DOHH2 (cell line): ENCODE data around the gene TOGARAM1.

Experiments
- H3F3A ChIP-seq: fragments of 200-600 bp; sonication (generic), shearing (Covaris generic); 2 replicates; pipeline ENCODE4 v1.6.0; 2016; ENCODE audit warnings: antibody characterized with exemption, mild to moderate bottlenecking; ENCODE audit not compliant: control insufficient read depth, insufficient read depth
- H3K27ac ChIP-seq: fragments of 200-600 bp; sonication (generic); 2 replicates; pipeline ENCODE4 v1.5.1; 2014; ENCODE audit warnings: low read depth, mild to moderate bottlenecking, low read length, moderate library complexity
- H3K27me3 ChIP-seq: fragments of 200-600 bp; sonication (generic); 2 replicates; pipeline ENCODE4 v1.6.1; 2014; ENCODE audit warnings: mild to moderate bottlenecking, low read length, mixed read lengths; ENCODE audit not compliant: control insufficient read depth
- H3K36me3 ChIP-seq: fragments of 200-600 bp; sonication (generic); 2 replicates; pipeline ENCODE4 v1.6.1; 2014; ENCODE audit warnings: mild to moderate bottlenecking, low read length, moderate library complexity, mixed read lengths; ENCODE audit not compliant: control insufficient read depth
- H3K4me1 ChIP-seq: fragments of 200-600 bp; sonication (generic); 2 replicates; pipeline ENCODE4 v1.6.1; 2014; ENCODE audit warnings: mild to moderate bottlenecking, low read length, mixed read lengths; ENCODE audit not compliant: control insufficient read depth
- H3K4me2 ChIP-seq: fragments of 200-600 bp; sonication (generic); 2 replicates; pipeline ENCODE4 v1.6.0; 2014; ENCODE audit warnings: mild to moderate bottlenecking, low read length, moderate library complexity
- H3K4me3 ChIP-seq: fragments of 200-600 bp; sonication (generic); 2 replicates; pipeline ENCODE4 v1.5.1; 2014; ENCODE audit warnings: mild to moderate bottlenecking, low read length, mixed read lengths
- H3K79me2 ChIP-seq: fragments of 200-600 bp; sonication (generic); 2 replicates; pipeline ENCODE4 v1.6.1; 2014; ENCODE audit warnings: mild to moderate bottlenecking, low read length, mixed read lengths; ENCODE audit not compliant: control insufficient read depth
- H3K9me2 ChIP-seq: fragments of 200-600 bp; sonication (generic); replicated peaks from 2 replicates; pipeline ENCODE4 v1.6.1; 2014; ENCODE audit warnings: mild to moderate bottlenecking, low read length, mixed read lengths; ENCODE audit not compliant: control insufficient read depth
- H3K9me3 ChIP-seq: fragments of 200-600 bp; sonication (generic); 2 replicates; pipeline ENCODE4 v1.6.1; 2014; ENCODE audit warnings: antibody characterized with exemption, low read length, mixed read lengths; ENCODE audit not compliant: control insufficient read depth, insufficient read depth
- H4K20me1 ChIP-seq: fragments of 200-600 bp; sonication (generic); 2 replicates; pipeline ENCODE4 v1.6.0; 2014; ENCODE audit warnings: low read depth, mild to moderate bottlenecking, antibody characterized with exemption, low read length, moderate library complexity; ENCODE audit not compliant: control insufficient read depth, insufficient read depth
- EZH2phosphoT487 ChIP-seq: fragments of 200-600 bp; sonication (generic); IDR thresholded peaks from 2 replicates; pipeline ENCODE4 v1.6.1; 2017; ENCODE audit warnings: borderline replicate concordance, mild to moderate bottlenecking, antibody characterized with exemption, low read length, moderate library complexity, mixed read lengths
- TF ChIP-seq, protein P1 (sequence below): fragments of 200-600 bp; sonication (generic); IDR thresholded peaks from one replicate; pipeline ENCODE4 v1.5.1; 2014; ENCODE audit warnings: antibody characterized with exemption, mild to moderate bottlenecking, low read depth, low read length; ENCODE audit not compliant: poor library complexity, severe bottlenecking

TOGARAM1 gene

DNA sequence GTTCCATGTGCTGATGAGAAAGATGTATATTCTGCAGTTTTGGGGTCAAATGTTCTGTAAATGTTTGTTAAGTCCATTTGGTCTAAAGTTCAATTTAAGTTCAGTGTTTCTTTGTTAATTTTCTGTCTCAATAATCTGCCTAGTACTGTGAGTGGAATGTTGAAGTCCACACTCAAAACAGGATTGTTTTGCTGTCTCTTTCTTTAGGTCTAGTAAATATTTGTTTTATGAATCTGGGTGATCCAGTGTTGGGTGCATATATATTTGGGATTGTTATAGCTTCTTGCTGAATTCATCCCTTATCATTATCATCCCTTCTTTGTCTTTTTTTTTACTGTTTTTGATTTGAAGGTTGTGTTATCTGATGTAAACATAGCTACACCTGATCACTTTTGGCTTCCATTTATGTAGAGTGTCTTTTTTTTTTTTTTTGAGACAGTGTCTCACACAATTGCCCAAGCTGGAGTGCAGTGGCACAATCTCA lies 95.9 kb downstream of the TOGARAM1 start:
- no peak overlapping the region for H3K4me2 ChIP-seq
- no peaks in the 10 kb centered on the region; the same call in 1 of the 2 replicates for H3F3A ChIP-seq
- no peaks in the 10 kb centered on the region for H3K79me2 ChIP-seq
- no peaks in the 10 kb centered on the region for H3K9me2 ChIP-seq
- H3K27me3 ChIP-seq = no peaks in the 10 kb centered on the region
- no peaks in the 10 kb centered on the region for H3K9me3 ChIP-seq
- peaks cover 8% of the 10 kb centered on the region; the same call in 1 of the 2 replicates for H3K36me3 ChIP-seq
- TF ChIP-seq, protein P1, sequence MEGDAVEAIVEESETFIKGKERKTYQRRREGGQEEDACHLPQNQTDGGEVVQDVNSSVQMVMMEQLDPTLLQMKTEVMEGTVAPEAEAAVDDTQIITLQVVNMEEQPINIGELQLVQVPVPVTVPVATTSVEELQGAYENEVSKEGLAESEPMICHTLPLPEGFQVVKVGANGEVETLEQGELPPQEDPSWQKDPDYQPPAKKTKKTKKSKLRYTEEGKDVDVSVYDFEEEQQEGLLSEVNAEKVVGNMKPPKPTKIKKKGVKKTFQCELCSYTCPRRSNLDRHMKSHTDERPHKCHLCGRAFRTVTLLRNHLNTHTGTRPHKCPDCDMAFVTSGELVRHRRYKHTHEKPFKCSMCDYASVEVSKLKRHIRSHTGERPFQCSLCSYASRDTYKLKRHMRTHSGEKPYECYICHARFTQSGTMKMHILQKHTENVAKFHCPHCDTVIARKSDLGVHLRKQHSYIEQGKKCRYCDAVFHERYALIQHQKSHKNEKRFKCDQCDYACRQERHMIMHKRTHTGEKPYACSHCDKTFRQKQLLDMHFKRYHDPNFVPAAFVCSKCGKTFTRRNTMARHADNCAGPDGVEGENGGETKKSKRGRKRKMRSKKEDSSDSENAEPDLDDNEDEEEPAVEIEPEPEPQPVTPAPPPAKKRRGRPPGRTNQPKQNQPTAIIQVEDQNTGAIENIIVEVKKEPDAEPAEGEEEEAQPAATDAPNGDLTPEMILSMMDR = no peak
- TF ChIP-seq EZH2phosphoT487 = no peak
- H3K4me3 ChIP-seq = no peak overlapping the region
- H3K4me1 ChIP-seq = no peaks in the 10 kb centered on the region
- no peaks in the 10 kb centered on the region for H4K20me1 ChIP-seq
- no peak overlapping the region for H3K27ac ChIP-seq

DNA sequence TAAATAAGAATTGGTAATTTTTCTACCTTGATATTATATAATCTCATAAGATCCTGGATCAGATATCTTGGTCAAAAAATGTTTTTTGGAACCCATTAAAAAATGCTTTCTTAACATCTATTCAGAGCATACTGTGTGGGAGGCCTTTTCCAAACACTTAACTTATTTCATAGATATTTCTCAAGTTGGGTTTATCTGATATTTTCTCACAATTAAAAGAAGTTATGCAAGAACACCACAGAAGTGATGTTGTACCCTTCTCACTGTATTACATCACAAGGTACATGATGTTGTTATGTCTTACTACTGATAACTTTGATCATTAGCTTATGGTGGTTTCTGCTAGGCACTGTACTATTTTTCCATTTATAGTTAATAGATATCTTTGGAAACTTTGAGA lies 98.6 kb downstream of the TOGARAM1 start:
- Histone ChIP-seq H3K27me3 (no peaks in the 10 kb centered on the region), H3F3A (no peaks in the 10 kb centered on the region; the same call in 1 of the 2 replicates), H3K4me1 (no peaks in the 10 kb centered on the region), H3K36me3 (peaks cover 5% of the 10 kb centered on the region; the same call in 1 of the 2 replicates), H3K4me3 (no peak overlapping the region), H3K79me2 (no peaks in the 10 kb centered on the region), H3K4me2 (no peak overlapping the region), H4K20me1 (no peaks in the 10 kb centered on the region), H3K9me3 (no peaks in the 10 kb centered on the region), H3K27ac (no peak overlapping the region), H3K9me2 (no peaks in the 10 kb centered on the region)
- TF ChIP-seq, protein P1 = no peak
- no peak for TF ChIP-seq EZH2phosphoT487

DNA sequence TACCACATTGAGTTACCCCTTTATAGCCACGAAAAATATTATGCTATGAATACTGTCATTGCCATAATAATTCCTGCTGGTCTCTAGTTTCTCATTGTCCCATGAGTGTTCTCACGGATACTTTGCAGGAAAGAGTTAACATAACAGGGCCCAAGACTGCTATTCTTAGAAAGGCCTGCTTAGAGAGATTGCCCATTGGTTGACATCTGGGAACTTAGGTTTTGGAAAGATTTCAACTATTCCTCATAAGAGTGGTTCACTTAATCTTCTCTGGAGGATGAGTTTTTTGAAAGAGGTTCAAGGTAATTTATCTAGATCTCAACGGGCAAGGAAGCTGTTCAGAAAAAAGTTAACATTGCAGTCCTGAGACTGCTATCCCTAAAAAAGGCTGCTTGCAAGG lies 103.5 kb downstream of the TOGARAM1 start:
- Histone ChIP-seq H3K4me3 (no peak overlapping the region), H3K4me2 (no peak overlapping the region), H3K9me3 (no peaks in the 10 kb centered on the region), H3K9me2 (no peaks in the 10 kb centered on the region), H3K4me1 (no peaks in the 10 kb centered on the region), H3K27ac (no peak overlapping the region), H3K36me3 (no peaks in the 10 kb centered on the region), H3K79me2 (no peaks in the 10 kb centered on the region), H4K20me1 (no peaks in the 10 kb centered on the region), H3K27me3 (no peaks in the 10 kb centered on the region), H3F3A (no peaks in the 10 kb centered on the region; the same call in 1 of the 2 replicates)
- no peak for TF ChIP-seq EZH2phosphoT487
- TF ChIP-seq, protein P1 = no peak
